ENCODE results near the gene MYOZ3. TPM values are rescaled to one million over a fixed set of nuclear protein-coding genes. Genes with fewer than 3 reads are reported as not detected.

Gene MYOZ3
- total RNA-seq, 1 experiment from 2014 or later = not detected

- Mint-ChIP-seq H3K27ac (ENCODE audit: unreplicated experiment) (no peak overlapping the region), H3K27me3 (ENCODE audit: insufficient read depth, unreplicated experiment) (no peaks in the 10 kb centered on the region), H3K9me3 (ENCODE audit: unreplicated experiment) (no peaks in the 10 kb centered on the region), H3K36me3 (ENCODE audit: insufficient read depth, unreplicated experiment) (peaks cover 27% of the 10 kb centered on the region), H3K4me3 (ENCODE audit: unreplicated experiment) (no peak overlapping the region), H3K4me1 (ENCODE audit: low read depth, unreplicated experiment) (no peaks in the 10 kb centered on the region)
- peaks cover 3% of the 10 kb centered on the region; the same call in 1 of the 2 replicates for H3K36me3 ChIP-seq (ENCODE audit: control insufficient read depth, insufficient read depth, low read length)
- DNase-seq = peak in 1 of 2 experiments; percentile 19
- no peaks in the 10 kb centered on the region for H3K27me3 ChIP-seq (replicated peaks; ENCODE audit: control insufficient read depth, insufficient read depth, low read length)
- no peak for TF ChIP-seq CTCF (IDR thresholded peaks at IDR 0.05; ENCODE audit: insufficient read depth in 1 of 2, low read depth in 1 of 2, low read length in 1 of 2, severe bottlenecking in 1 of 2, unreplicated experiment in 1 of 2)
- intact Hi-C loops (cut with micrococcal nuclease; ENCODE audit: unreplicated experiment) = loop anchor here (1.0 kb wide), 1 partner anchor 149 kb away; no protein-coding TSS in a partner anchor
- no peaks in the 10 kb centered on the region for H3K9me3 ChIP-seq
- BruUV-seq (replicated peaks) = no TSS peak
- no peaks in the 10 kb centered on the region for H3K4me1 ChIP-seq
- ChIA-PET CTCF (no interaction called here), POLR2A (no interaction called here)
- no peak overlapping the region for H3K4me3 ChIP-seq (ENCODE audit: low read depth, low read length)
These were observed 49.1 kb downstream of the MYOZ3 start for GRCh38 chr5:150710165-150710564.

- Histone ChIP-seq H3K4me3 (ENCODE audit: low read depth, low read length) (no peak overlapping the region), H3K27me3 (replicated peaks; ENCODE audit: control insufficient read depth, insufficient read depth, low read length) (no peaks in the 10 kb centered on the region), H3K36me3 (ENCODE audit: control insufficient read depth, insufficient read depth, low read length) (peaks cover 3% of the 10 kb centered on the region; the same call in 1 of the 2 replicates), H3K4me1 (no peaks in the 10 kb centered on the region), H3K9me3 (no peaks in the 10 kb centered on the region)
- POLR2A ChIA-PET = no interaction called here
- Mint-ChIP-seq H3K4me3 (ENCODE audit: unreplicated experiment) (no peak overlapping the region), H3K9me3 (ENCODE audit: unreplicated experiment) (no peaks in the 10 kb centered on the region), H3K27ac (ENCODE audit: unreplicated experiment) (no peak overlapping the region), H3K27me3 (ENCODE audit: insufficient read depth, unreplicated experiment) (no peaks in the 10 kb centered on the region), H3K36me3 (ENCODE audit: insufficient read depth, unreplicated experiment) (peaks cover 55% of the 10 kb centered on the region), H3K4me1 (ENCODE audit: low read depth, unreplicated experiment) (no peaks in the 10 kb centered on the region)
- DNase-seq = no peak
- BruUV-seq (replicated peaks) = no TSS peak
- CTCF ChIA-PET = no interaction called here
- TF ChIP-seq CTCF (IDR thresholded peaks at IDR 0.05; ENCODE audit: insufficient read depth in 1 of 2, low read depth in 1 of 2, low read length in 1 of 2, severe bottlenecking in 1 of 2, unreplicated experiment in 1 of 2) = no peak
- intact Hi-C loops (cut with micrococcal nuclease; ENCODE audit: unreplicated experiment) = no loop called here
These were observed 62.8 kb downstream of the MYOZ3 start for GRCh38 chr5:150723845-150724244.

Other genes with a start within 250 kb of the MYOZ3 start
- gene CD74, start 248.3 kb upstream of the MYOZ3 start, total RNA-seq (2022) = 49.6 and 59.3 TPM in 2 replicates
- 2,300 and 2,382 TPM in 2 replicates for gene RPS14, start 211.5 kb upstream of the MYOZ3 start, total RNA-seq (2022)
- gene NDST1, start 153.1 kb upstream of the MYOZ3 start, total RNA-seq (2022) = 106 and 110 TPM in 2 replicates
- 22.4 and 25.1 TPM in 2 replicates for gene SYNPO, start 20.6 kb upstream of the MYOZ3 start, total RNA-seq (2022)
- 55.3 TPM in 2 replicates for gene RBM22, start 39.8 kb downstream of the MYOZ3 start, total RNA-seq (2022)
- 55.8 and 62.2 TPM in 2 replicates for gene DCTN4, start 97.8 kb downstream of the MYOZ3 start, total RNA-seq (2022)
- gene SMIM3, start 117.5 kb downstream of the MYOZ3 start, total RNA-seq (2022) = 19.2 and 19.4 TPM in 2 replicates
- gene IRGM, start 185.3 kb downstream of the MYOZ3 start, total RNA-seq (2022) = 0.19 and 0.29 TPM in 2 replicates
- 1.8 and 2.2 TPM in 2 replicates for gene ZNF300, start 243.7 kb downstream of the MYOZ3 start, total RNA-seq (2022)

Data from Caco-2 (cell line).